ENCODE measurements around the gene AP2A2. TPM values are rescaled to one million over a fixed set of nuclear protein-coding genes. Genes with fewer than 3 reads are reported as not detected.

AP2A2 gene
- total and polyA plus RNA-seq, 2 donors (not counting 1 experiment from before 2014, with no cell fraction given): 53.1 to 57.0 TPM

DNA sequence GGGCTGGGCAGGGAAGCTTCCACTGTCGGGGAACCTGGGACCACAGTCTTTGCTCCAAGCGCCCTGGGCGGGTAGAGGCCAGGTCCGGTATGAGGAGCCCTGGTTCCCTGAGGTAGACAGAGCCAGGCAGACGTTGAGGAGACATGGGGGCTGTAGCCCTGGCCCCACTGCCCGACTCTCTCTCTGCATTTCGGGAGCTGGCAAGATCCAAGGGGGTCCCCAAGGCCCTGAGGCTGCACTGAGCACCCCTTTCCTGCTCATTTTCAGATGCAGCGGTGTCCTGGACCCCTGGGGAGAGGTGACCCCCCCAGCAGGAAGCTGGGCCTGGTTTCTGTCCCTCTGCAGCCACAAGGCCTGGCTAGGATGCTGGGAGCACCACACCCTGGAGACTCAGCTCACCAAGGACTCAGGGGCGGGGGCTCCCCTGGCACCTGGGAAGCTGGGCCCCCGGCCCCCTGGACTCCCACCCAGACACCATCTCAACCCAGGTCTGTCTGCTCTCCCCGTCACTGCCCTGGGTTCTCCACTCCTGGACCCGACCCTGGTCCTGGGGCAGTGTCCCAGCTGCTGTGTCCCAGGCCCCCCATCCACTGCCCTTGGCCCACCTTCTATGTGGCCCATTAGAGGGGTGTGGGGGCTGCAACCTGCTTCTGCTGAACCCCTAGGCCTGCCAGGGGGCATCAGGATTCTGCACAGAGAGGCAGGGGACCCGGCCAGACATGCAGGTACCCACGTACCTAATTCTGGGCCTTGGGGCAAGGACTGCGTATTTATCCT is 125.9 kb downstream of the AP2A2 start:
- ATAC-seq (ENCODE audit: low read depth) (no peak), DNase-seq (no peak)
- Histone ChIP-seq H3K9me3 (ENCODE audit: control extremely low read depth in 1 of 3, control insufficient read depth in 2 of 3, insufficient read depth in 1 of 3, low read length in 2 of 3) (no peaks in the 10 kb centered on the region), H3K79me2 (ENCODE audit: control insufficient read depth, insufficient read depth, low read length) (no peaks in the 10 kb centered on the region), H2AFZ (ENCODE audit: insufficient read depth, low read depth, low read length, poor library complexity, severe bottlenecking) (peak overlapping the region; percentile 50), H3K27ac (ENCODE audit: low read length in 2 of 2) (no peak overlapping the region), H4K20me1 (ENCODE audit: control insufficient read depth, insufficient read depth, low read length, poor library complexity, severe bottlenecking) (no peaks in the 10 kb centered on the region), H3K9ac (ENCODE audit: low read length) (no peak overlapping the region), H3K4me2 (replicated peaks; ENCODE audit: low read depth, low read length, poor library complexity, severe bottlenecking) (peak overlapping the region; percentile 20), H3K4me3 (ENCODE audit: control extremely low read depth in 1 of 5, extremely low read depth in 1 of 5, insufficient read depth in 1 of 5, low read depth in 2 of 5, low read length in 4 of 5) (no peak overlapping the region), H3K36me3 (replicated peaks in 1 of 2; ENCODE audit: control extremely low read depth in 1 of 2, control insufficient read depth in 1 of 2, extremely low read depth in 1 of 2, insufficient read depth in 2 of 2, low read length in 1 of 2) (no peaks in the 10 kb centered on the region), H3K27me3 (replicated peaks in 1 of 4; ENCODE audit: control extremely low read depth in 1 of 4, control insufficient read depth in 3 of 4, insufficient read depth in 4 of 4, low read length in 3 of 4) (peaks cover 0 to 27% (median 3%) of the 10 kb centered on the region in 4 experiments), H3K4me1 (ENCODE audit: control insufficient read depth in 2 of 2, insufficient read depth in 2 of 2, low read length in 2 of 2) (peaks cover 4 to 6% of the 10 kb centered on the region in 2 donors)
- peak; percentile 32 for TF ChIP-seq CTCF (IDR thresholded peaks at IDR 0.05)
- TF ChIP-seq EZH2 (IDR thresholded peaks at IDR 0.05; ENCODE audit: borderline replicate concordance, insufficient read depth, low read depth, low read length, poor library complexity, severe bottlenecking): no peak
- peaks cover 3% of the 10 kb centered on the region for H3K4me1 Mint-ChIP-seq
- H3K27ac Mint-ChIP-seq: no peak overlapping the region
- peaks cover 15% of the 10 kb centered on the region for H3K27me3 Mint-ChIP-seq
- WGBS (ENCODE audit: insufficient coverage): 65% methylated on average over 13 of the region's 15 CpGs
- intact Hi-C loops (cut with micrococcal nuclease): no loop called here
- no peaks in the 10 kb centered on the region for H3K9me3 Mint-ChIP-seq (ENCODE audit: insufficient read depth)
- ChIA-PET CTCF (interaction anchor here (0.9 to 3.4 kb wide), 3 partner anchors 8 to 497 kb away, joined by 3 to 26 read pairs (median 3); no protein-coding TSS in a partner anchor), POLR2A (no interaction called here)
- no peak overlapping the region for H3K4me3 Mint-ChIP-seq

Data from B cell (primary cell).